Measurements from ENCODE around the gene CLMP. TPM values are rescaled to one million over a fixed set of nuclear protein-coding genes. Genes with fewer than 3 reads are reported as not detected.
A peak's percentile ranks its signal among the peaks of the same experiment; 100 is the strongest.

Gene CLMP
- total and polyA plus RNA-seq, 8 donors, result 0.46 to 5.5 (median 1.0) TPM

GRCh38 chr11:123187665-123188507 is 7.2 kb downstream of the CLMP start:
- ATAC-seq (peak in 1 of 4 donors; percentile 18), FAIRE-seq (no peak), DNase-seq (no peak)
- TF ChIP-seq, protein P1, sequence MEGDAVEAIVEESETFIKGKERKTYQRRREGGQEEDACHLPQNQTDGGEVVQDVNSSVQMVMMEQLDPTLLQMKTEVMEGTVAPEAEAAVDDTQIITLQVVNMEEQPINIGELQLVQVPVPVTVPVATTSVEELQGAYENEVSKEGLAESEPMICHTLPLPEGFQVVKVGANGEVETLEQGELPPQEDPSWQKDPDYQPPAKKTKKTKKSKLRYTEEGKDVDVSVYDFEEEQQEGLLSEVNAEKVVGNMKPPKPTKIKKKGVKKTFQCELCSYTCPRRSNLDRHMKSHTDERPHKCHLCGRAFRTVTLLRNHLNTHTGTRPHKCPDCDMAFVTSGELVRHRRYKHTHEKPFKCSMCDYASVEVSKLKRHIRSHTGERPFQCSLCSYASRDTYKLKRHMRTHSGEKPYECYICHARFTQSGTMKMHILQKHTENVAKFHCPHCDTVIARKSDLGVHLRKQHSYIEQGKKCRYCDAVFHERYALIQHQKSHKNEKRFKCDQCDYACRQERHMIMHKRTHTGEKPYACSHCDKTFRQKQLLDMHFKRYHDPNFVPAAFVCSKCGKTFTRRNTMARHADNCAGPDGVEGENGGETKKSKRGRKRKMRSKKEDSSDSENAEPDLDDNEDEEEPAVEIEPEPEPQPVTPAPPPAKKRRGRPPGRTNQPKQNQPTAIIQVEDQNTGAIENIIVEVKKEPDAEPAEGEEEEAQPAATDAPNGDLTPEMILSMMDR (IDR thresholded peaks at IDR 0.05), result no peak
- intact Hi-C loops (cut with DNase I), result no loop called here
- Histone ChIP-seq H3K4me1 (no peaks in the 10 kb centered on the region), H3K36me3 (no peaks in the 10 kb centered on the region), H3K9me3 (no peaks in the 10 kb centered on the region), H3K4me3 (no peak overlapping the region), H3K27ac (no peak overlapping the region), H3K27me3 (no peaks in the 10 kb centered on the region)
- WGBS, 2 donors, result 39 to 42% methylated on average over 17 of the region's 17 CpGs

GRCh38 chr11:123187248-123187647 is 7.8 kb downstream of the CLMP start:
- Histone ChIP-seq H3K27me3 (no peaks in the 10 kb centered on the region), H3K4me1 (no peaks in the 10 kb centered on the region)
- TF ChIP-seq, protein P1 (IDR thresholded peaks at IDR 0.05), result no peak

DNA sequence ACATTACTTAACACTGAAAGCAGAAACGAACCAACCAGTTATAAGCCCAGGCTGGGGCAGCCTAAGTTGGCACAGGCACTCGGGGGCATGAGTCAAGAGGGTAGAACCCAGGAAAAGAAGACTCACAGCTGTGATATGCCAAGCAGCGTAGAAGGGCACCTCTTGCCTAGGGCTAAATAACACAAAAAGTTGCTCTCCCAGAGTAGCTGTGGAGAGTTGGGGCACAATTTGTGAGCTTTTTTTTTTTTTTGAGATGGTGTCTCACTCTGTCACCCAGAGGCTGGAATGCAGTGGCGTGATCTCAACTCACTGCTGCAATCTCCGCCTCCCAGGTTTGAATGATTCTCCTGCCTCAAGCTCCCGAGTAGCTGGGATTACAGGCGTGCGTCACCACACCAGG is 8.8 kb downstream of the CLMP start:
- H3K27me3 ChIP-seq, result no peaks in the 10 kb centered on the region
- ATAC-seq (no peak), DNase-seq (no peak), FAIRE-seq (no peak)
- no peaks in the 10 kb centered on the region for H3K9me3 ChIP-seq
- no peaks in the 10 kb centered on the region for H3K36me3 ChIP-seq
- TF ChIP-seq, protein P1 (IDR thresholded peaks at IDR 0.05), result no peak
- intact Hi-C loops (cut with DNase I), result no loop called here
- H3K27ac ChIP-seq, result no peak overlapping the region
- 74 to 82% methylated on average over 8 of the region's 8 CpGs for WGBS, 2 donors
- no peaks in the 10 kb centered on the region for H3K4me1 ChIP-seq
- no peak overlapping the region for H3K4me3 ChIP-seq

More at GRCh38 chr11:123187248-123187647, 7.8 kb downstream of the CLMP start:
- Histone ChIP-seq H3K9me3 (no peaks in the 10 kb centered on the region), H3K27ac (no peak overlapping the region), H3K36me3 (no peaks in the 10 kb centered on the region), H3K4me3 (no peak overlapping the region)
- no peak for FAIRE-seq
- WGBS, 2 donors, result 81 to 87% methylated on average over 4 of the region's 4 CpGs
- intact Hi-C loops (cut with DNase I), result no loop called here
- ATAC-seq, result no peak
- DNase-seq, result no peak

- no peak for DNase-seq
- WGBS, 2 donors, result 76 to 83% methylated on average over 12 of the region's 12 CpGs
- no peaks in the 10 kb centered on the region for H3K27me3 ChIP-seq
- H3K4me3 ChIP-seq, result no peak overlapping the region
- H3K36me3 ChIP-seq, result no peaks in the 10 kb centered on the region
- ATAC-seq, result no peak
- H3K4me1 ChIP-seq, result no peaks in the 10 kb centered on the region
- H3K9me3 ChIP-seq, result no peaks in the 10 kb centered on the region
- TF ChIP-seq, protein P1 (IDR thresholded peaks at IDR 0.05), result no peak
- no peak for FAIRE-seq
- H3K27ac ChIP-seq, result no peak overlapping the region
- intact Hi-C loops (cut with DNase I), result no loop called here
Measured at GRCh38 chr11:123185326-123185725, 9.7 kb downstream of the CLMP start.

DNA sequence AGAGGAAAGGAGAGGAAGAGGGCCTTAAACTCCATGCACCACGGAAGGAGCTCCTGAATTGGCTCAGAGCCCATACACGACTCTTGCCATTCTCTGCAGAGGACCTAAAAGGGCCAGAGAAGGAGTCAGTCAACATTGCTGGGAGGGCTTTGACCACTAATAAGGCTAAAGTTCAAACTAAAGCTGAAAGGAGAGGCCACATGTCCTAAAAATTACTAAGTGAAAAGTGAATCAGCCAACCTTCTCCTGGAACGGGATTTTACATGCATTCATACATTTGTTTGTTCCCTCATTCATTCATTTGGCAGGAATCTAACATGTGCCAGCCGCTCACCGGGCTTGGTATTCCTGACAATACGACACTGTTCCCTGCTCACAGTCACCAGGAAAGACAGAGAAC is 10.5 kb downstream of the CLMP start:
- H3K9me3 ChIP-seq, result no peaks in the 10 kb centered on the region
- intact Hi-C loops (cut with DNase I), result no loop called here
- TF ChIP-seq, protein P1 (IDR thresholded peaks at IDR 0.05), result no peak
- H3K36me3 ChIP-seq, result no peaks in the 10 kb centered on the region
- no peak overlapping the region for H3K27ac ChIP-seq
- no peak for ATAC-seq
- no peaks in the 10 kb centered on the region for H3K4me1 ChIP-seq
- DNase-seq, result no peak
- no peak overlapping the region for H3K4me3 ChIP-seq
- FAIRE-seq, result no peak
- WGBS, 2 donors, result 59 to 64% methylated on average over 6 of the region's 6 CpGs
- H3K27me3 ChIP-seq, result no peaks in the 10 kb centered on the region
